HT1080 (cell line): ENCODE results near the gene PEF1. TPM values are rescaled to one million over a fixed set of nuclear protein-coding genes. Genes with fewer than 3 reads are reported as not detected.

Experiments used
- DNase-seq: peaks from one replicate; pipeline ENCODE4 v3.0.0-alpha.2; 2015; ENCODE audit warnings: low read depth
- polyA plus RNA-seq, 2 experiments: library from polyadenylated mRNA; depleted of rRNA; stranded (reverse); fragments of >200 nt; gene quantifications; 2 replicates each; pipeline ENCODE4 v1.2.3, GENCODE V29; 2015
- total RNA-seq: library from RNA; depleted of rRNA; stranded (reverse); fragments of >200 nt; shearing (Covaris generic); gene quantifications from 2 replicates; pipeline ENCODE4 v1.2.3, GENCODE V29; 2014; rRNA removed

Gene PEF1
- 80.9 and 125 TPM in 2 replicates for total RNA-seq
- polyA plus RNA-seq (2015; cell fraction: cytosol; rRNA removed), result 70.5 and 73.9 TPM in 2 replicates
- 66.3 and 70.7 TPM in 2 replicates for polyA plus RNA-seq (2015; cell fraction: nucleus; rRNA removed)

- DNase-seq, result peak; percentile 99
Measured at GRCh38 chr1:31644560-31645273, at the start of gene PEF1. TSS of gene PEF1 (minus strand) at chr1:31644876. CDS start at chr1:31644864, 12 bp downstream.

GRCh38 chr1:31693231-31693630, 48.6 kb upstream of the PEF1 start:
- DNase-seq, result no peak

GRCh38 chr1:31691951-31692350, 47.3 kb upstream of the PEF1 start:
- no peak for DNase-seq

- DNase-seq, result no peak
Measured at GRCh38 chr1:31691446-31691845, 46.8 kb upstream of the PEF1 start.

GRCh38 chr1:31690921-31691320, 46.2 kb upstream of the PEF1 start:
- no peak for DNase-seq

- peak; percentile 95 for DNase-seq
Measured at GRCh38 chr1:31689854-31690253, 45.2 kb upstream of the PEF1 start.

GRCh38 chr1:31689379-31689778, 44.7 kb upstream of the PEF1 start:
- DNase-seq, result no peak

GRCh38 chr1:31688233-31688918, 43.7 kb upstream of the PEF1 start:
- no peak for DNase-seq

- no peak for DNase-seq
Measured at GRCh38 chr1:31687601-31688000, 42.9 kb upstream of the PEF1 start.

- no peak for DNase-seq
Measured at GRCh38 chr1:31685795-31686194, 41.1 kb upstream of the PEF1 start.

- DNase-seq, result no peak
Measured at GRCh38 chr1:31683997-31684396, 39.3 kb upstream of the PEF1 start.

GRCh38 chr1:31681415-31681814, 36.7 kb upstream of the PEF1 start:
- DNase-seq, result no peak

- DNase-seq, result no peak
Measured at GRCh38 chr1:31679676-31680230, 35.1 kb upstream of the PEF1 start.

GRCh38 chr1:31679091-31679490, 34.4 kb upstream of the PEF1 start:
- no peak for DNase-seq

- DNase-seq, result no peak
Measured at GRCh38 chr1:31678681-31679080, 34.0 kb upstream of the PEF1 start.

- DNase-seq, result no peak
Measured at GRCh38 chr1:31677949-31678348, 33.3 kb upstream of the PEF1 start.

- no peak for DNase-seq
Measured at GRCh38 chr1:31677401-31677800, 32.7 kb upstream of the PEF1 start.

GRCh38 chr1:31675756-31676155, 31.1 kb upstream of the PEF1 start:
- no peak for DNase-seq

- DNase-seq, result no peak
Measured at GRCh38 chr1:31675161-31675560, 30.5 kb upstream of the PEF1 start.

- DNase-seq, result no peak
Measured at GRCh38 chr1:31674626-31675025, 29.9 kb upstream of the PEF1 start.

- no peak for DNase-seq
Measured at GRCh38 chr1:31673433-31673832, 28.8 kb upstream of the PEF1 start.

- no peak for DNase-seq
Measured at GRCh38 chr1:31672986-31673385, 28.3 kb upstream of the PEF1 start.
